Measurements from ENCODE around the gene POLRMT.

Gene POLRMT

GRCh38 chr19:662962-663681 is 29.8 kb upstream of the POLRMT start, which contains the start of gene RNF126:
Gene RNF126 (minus strand): TSS chr19:663214. CDS start chr19:663121, 93 bp downstream.
- DNase-seq, result peak; percentile 56

GRCh38 chr19:662207-662961 is 29.0 kb upstream of the POLRMT start:
- no peak for DNase-seq

GRCh38 chr19:661427-662196 is 28.3 kb upstream of the POLRMT start:
- no peak for DNase-seq

GRCh38 chr19:660793-661426 is 27.6 kb upstream of the POLRMT start:
- DNase-seq, result no peak

DNA sequence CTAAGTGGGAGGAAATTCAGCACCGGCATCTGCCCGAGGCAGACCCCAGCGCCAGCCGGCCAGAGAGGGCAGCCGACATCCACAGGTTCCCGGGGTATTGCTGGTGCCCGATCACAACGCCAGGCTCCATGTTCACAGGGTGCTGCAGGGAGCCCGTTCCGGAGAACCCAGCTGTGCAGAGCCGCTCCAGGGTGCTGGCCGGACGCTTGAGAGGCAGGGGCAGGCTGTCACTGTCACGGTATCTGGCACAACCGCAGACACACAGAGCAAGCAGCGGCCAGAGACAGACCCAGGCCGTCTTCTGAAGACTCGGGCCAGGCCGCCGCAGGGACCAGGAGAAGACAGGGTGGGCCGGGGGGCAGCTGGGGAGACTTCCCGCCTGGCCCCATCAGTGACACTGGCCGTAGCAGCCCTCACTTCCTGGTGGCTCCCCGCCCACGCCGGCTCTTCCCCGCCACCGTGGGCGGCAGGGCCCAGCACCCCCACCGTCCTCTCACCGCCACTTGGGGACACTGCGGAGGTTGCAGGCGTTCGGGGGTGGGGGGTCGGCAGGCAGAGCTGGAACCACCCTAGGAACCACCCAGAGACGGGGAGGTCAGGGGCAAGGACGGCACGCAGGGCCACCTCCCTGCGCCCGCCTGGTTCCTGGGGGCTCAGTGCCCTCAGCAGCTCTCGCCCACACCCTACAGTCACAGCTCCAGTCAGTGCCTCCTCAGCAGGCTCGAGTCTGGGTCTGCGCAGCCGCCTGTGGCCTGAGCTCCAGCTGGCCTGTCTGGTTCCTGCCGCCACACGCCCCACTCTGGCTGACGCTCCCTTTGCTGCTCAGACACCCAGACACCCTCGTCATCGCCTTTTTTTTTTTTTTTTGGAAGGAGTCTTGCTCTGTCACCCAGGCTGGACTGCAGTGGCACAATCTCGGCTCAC is 25.8 kb upstream of the POLRMT start:
- DNase-seq, result no peak

- no peak for DNase-seq
These were observed 24.9 kb upstream of the POLRMT start for GRCh38 chr19:658059-658839.

DNA sequence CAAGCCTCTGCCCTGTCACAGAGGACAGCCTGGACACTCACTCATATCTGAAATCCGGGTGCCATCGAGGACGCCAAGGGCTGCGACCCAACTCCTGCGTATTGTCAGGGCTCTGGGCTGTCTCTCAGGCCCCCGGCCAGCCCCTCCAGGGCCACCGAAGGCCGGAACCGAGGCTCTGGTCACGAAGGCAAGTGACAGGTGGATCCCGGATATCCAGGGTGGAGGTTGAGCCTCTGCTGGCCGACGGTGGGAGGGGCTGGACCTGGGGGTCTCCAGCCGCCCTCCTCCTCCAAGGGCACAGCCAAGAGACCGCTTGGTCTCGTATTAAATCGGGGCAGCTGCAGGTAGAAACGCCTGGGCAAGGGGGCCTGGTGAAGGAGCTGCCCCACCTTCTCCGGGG is 24.3 kb upstream of the POLRMT start:
- no peak for DNase-seq

- no peak for DNase-seq
These were observed 23.6 kb upstream of the POLRMT start for GRCh38 chr19:656751-657559.

DNA sequence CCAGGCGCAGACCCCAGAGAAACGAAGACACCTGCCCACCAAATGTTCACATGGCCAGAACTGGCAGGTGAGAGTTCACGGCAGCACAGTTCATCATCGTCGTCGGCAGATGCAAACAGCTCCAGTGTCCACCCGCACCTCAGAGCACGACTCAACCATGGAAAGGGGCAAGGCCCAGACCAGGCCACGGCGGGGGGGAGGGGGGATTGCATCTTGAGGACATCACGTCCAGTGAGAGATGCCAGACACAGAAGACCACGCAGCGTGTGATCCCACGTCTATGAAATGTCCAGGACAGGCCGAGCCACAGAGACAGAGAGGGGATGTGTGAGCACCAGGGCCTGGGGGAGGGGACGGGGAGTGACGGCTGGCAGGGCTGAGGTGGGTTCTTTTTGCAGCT is 22.4 kb upstream of the POLRMT start:
- no peak for DNase-seq

DNA sequence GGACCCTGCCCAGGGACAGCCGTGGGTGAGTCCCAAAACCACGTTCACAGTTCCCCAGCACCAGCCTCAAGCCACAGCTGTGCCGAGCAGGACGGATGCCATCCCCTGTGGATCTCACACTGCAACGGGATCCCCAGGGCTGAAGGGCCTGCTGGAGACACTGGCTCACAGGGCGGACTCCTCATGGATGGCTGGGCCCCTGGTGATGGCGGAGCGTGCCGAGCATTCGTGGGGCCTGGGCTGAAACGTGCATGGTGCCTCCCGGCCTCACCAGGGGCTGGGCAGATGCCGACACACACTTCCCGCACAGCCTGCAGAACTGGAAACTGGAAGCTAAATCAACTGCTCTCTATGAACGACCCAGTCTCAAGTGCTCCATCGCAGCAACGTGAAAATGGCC is 20.1 kb upstream of the POLRMT start:
- DNase-seq, result no peak

- DNase-seq, result no peak
These were observed 19.4 kb upstream of the POLRMT start for GRCh38 chr19:652467-653389.

DNA sequence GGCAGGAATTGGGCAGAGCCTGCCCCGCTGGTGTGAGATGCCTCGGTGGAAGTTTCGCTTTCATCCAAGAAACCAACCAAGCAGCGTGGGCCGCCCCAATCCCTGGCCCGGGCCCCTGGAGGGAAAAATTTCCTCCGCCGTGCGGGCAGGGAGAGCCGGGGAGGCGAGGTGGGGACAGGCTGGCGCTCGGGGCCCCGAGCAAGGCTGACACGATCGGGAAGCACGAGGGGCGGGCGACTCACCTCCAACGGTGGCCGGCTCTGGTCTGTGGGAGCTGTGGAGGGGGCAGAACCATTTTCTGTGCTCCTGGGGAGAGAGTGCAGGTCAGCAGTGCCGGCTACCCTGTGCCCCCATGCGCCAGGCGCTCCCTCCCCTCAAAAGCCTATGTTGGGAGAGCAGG is 18.7 kb upstream of the POLRMT start:
- no peak for DNase-seq

- no peak for DNase-seq
These were observed 17.9 kb upstream of the POLRMT start for GRCh38 chr19:651114-651818.

GRCh38 chr19:650121-650520 is 16.8 kb upstream of the POLRMT start:
- DNase-seq, result no peak

DNA sequence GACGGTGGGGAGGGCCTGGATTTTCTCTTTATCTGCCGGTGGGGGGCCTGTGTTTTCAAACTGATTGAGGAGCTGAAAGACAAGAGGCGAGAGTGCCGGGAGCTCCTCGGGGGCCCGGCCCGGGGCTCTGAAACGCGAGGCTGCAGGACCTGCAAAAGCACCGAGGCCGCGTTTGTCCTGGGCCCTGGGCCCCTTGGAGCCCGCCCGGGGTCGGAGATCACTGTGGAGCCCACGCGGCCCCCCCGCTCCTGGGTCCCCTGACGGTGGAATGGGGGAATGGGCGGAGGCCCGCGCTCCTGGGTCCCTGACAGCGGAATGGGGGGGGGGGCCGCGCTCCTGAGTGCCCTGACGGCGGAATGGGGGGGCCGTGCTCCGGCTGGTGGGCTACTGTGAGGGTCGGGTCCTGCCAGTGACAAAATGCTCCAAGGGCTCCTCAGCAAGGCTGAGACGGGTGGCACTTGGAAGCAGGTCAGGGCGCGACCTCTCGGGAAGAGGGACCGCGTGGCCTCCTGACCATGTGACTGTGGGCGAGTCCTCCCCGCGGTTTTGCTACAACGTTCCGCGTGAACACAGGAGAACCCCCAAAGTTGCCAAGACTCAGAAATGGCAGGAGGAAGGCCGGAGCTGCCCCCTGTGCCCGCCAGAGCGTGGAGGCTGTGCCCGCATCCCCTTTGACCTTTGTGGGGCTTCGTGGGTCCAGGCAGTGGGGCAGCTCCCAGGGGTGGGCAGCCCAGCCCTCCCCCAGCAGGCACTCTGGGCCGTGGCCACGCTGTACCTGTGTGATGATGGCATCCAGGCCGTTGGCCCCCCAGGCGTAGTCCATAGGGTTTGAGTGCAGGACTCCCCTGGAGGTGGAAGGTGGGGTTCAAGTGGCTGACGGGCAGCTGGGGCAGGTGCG is 15.8 kb upstream of the POLRMT start:
- no peak for DNase-seq

DNA sequence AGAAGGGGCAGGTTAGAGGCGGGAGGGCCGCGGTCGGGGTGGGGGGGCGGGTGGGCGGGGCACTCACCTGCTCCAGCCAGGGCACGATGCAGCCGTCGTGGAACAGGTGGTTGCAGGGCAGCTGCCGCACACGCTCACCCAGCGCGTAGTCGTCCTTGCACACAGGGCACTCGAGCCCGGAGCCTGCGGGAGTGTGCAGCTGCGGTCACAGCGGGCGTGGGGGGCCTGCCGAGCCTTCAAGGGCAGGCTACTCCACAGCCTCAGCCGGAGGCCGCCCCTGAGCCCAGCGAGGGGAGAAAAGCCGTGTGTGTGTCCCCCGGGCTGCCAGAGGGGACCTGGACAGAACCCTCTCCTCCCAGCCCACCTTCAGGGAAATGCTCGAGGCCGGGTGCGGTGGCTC is 15.0 kb upstream of the POLRMT start:
- DNase-seq, result no peak

- no peak for DNase-seq
These were observed 14.4 kb upstream of the POLRMT start for GRCh38 chr19:647566-648284.
